ENCODE results near the gene TICRR. TPM values are rescaled to one million over a fixed set of nuclear protein-coding genes. Genes with fewer than 3 reads are reported as not detected.

TICRR gene
- total and polyA plus RNA-seq, 2 donors (not counting 1 experiment from before 2014, with no cell fraction given) = 0.05 to 0.07 TPM

GRCh38 chr15:89599021-89599420 lies 23.8 kb downstream of the TICRR start:
- ATAC-seq (ENCODE audit: low read depth) (no peak), DNase-seq (no peak)
- H2AFZ ChIP-seq (ENCODE audit: insufficient read depth, low read depth, low read length, poor library complexity, severe bottlenecking) = no peak overlapping the region
- H3K27ac ChIP-seq (ENCODE audit: low read length in 2 of 2) = no peak overlapping the region
- WGBS (ENCODE audit: insufficient coverage) = 100% methylated on average over 4 of the region's 4 CpGs
- H3K9ac ChIP-seq (ENCODE audit: low read length) = no peak overlapping the region
- intact Hi-C loops (cut with micrococcal nuclease) = no loop called here
- Mint-ChIP-seq H3K27me3 (no peaks in the 10 kb centered on the region), H3K4me1 (no peaks in the 10 kb centered on the region), H3K27ac (no peak overlapping the region), H3K9me3 (ENCODE audit: insufficient read depth) (no peaks in the 10 kb centered on the region), H3K4me3 (no peak overlapping the region)
- H3K9me3 ChIP-seq (ENCODE audit: control extremely low read depth in 1 of 3, control insufficient read depth in 2 of 3, insufficient read depth in 1 of 3, low read length in 2 of 3) = no peaks in the 10 kb centered on the region
- CTCF ChIA-PET = no interaction called here
- no peak overlapping the region for H3K4me2 ChIP-seq (replicated peaks; ENCODE audit: low read depth, low read length, poor library complexity, severe bottlenecking)
- no peaks in the 10 kb centered on the region for H3K4me1 ChIP-seq (ENCODE audit: control insufficient read depth in 2 of 2, insufficient read depth in 2 of 2, low read length in 2 of 2)
- POLR2A ChIA-PET = no interaction called here
- H4K20me1 ChIP-seq (ENCODE audit: control insufficient read depth, insufficient read depth, low read length, poor library complexity, severe bottlenecking) = no peaks in the 10 kb centered on the region
- H3K79me2 ChIP-seq (ENCODE audit: control insufficient read depth, insufficient read depth, low read length) = no peaks in the 10 kb centered on the region
- TF ChIP-seq CTCF (IDR thresholded peaks at IDR 0.05) (no peak), EZH2 (IDR thresholded peaks at IDR 0.05; ENCODE audit: borderline replicate concordance, insufficient read depth, low read depth, low read length, poor library complexity, severe bottlenecking) (no peak)
- H3K4me3 ChIP-seq (ENCODE audit: control extremely low read depth in 1 of 5, extremely low read depth in 1 of 5, insufficient read depth in 1 of 5, low read depth in 2 of 5, low read length in 4 of 5) = no peak overlapping the region
- no peaks in the 10 kb centered on the region for H3K27me3 ChIP-seq (replicated peaks in 1 of 4; ENCODE audit: control extremely low read depth in 1 of 4, control insufficient read depth in 3 of 4, insufficient read depth in 4 of 4, low read length in 3 of 4)
- no peaks in the 10 kb centered on the region for H3K36me3 ChIP-seq (replicated peaks in 1 of 2; ENCODE audit: control extremely low read depth in 1 of 2, control insufficient read depth in 1 of 2, extremely low read depth in 1 of 2, insufficient read depth in 2 of 2, low read length in 1 of 2)

- CTCF ChIA-PET = interaction anchor here (1.3 kb wide), 1 partner anchor 10 kb away, joined by 3 read pairs; no protein-coding TSS in a partner anchor
These were observed 36.0 kb downstream of the TICRR start for GRCh38 chr15:89611317-89611716.

More at GRCh38 chr15:89611317-89611716, 36.0 kb downstream of the TICRR start:
- no peak for ATAC-seq (ENCODE audit: low read depth)
- H3K4me1 Mint-ChIP-seq = no peaks in the 10 kb centered on the region
- POLR2A ChIA-PET = no interaction called here
- Histone ChIP-seq H4K20me1 (ENCODE audit: control insufficient read depth, insufficient read depth, low read length, poor library complexity, severe bottlenecking) (no peaks in the 10 kb centered on the region), H3K4me1 (ENCODE audit: control insufficient read depth in 2 of 2, insufficient read depth in 2 of 2, low read length in 2 of 2) (no peaks in the 10 kb centered on the region), H3K27me3 (replicated peaks in 1 of 4; ENCODE audit: control extremely low read depth in 1 of 4, control insufficient read depth in 3 of 4, insufficient read depth in 4 of 4, low read length in 3 of 4) (no peaks in the 10 kb centered on the region), H3K27ac (ENCODE audit: low read length in 2 of 2) (no peak overlapping the region), H3K79me2 (ENCODE audit: control insufficient read depth, insufficient read depth, low read length) (no peaks in the 10 kb centered on the region), H2AFZ (ENCODE audit: insufficient read depth, low read depth, low read length, poor library complexity, severe bottlenecking) (no peak overlapping the region), H3K4me2 (replicated peaks; ENCODE audit: low read depth, low read length, poor library complexity, severe bottlenecking) (no peak overlapping the region), H3K36me3 (replicated peaks in 1 of 2; ENCODE audit: control extremely low read depth in 1 of 2, control insufficient read depth in 1 of 2, extremely low read depth in 1 of 2, insufficient read depth in 2 of 2, low read length in 1 of 2) (no peaks in the 10 kb centered on the region), H3K9me3 (ENCODE audit: control extremely low read depth in 1 of 3, control insufficient read depth in 2 of 3, insufficient read depth in 1 of 3, low read length in 2 of 3) (peaks cover 5 to 12% (median 11%) of the 10 kb centered on the region in 3 donors), H3K4me3 (ENCODE audit: control extremely low read depth in 1 of 5, extremely low read depth in 1 of 5, insufficient read depth in 1 of 5, low read depth in 2 of 5, low read length in 4 of 5) (no peak overlapping the region), H3K9ac (ENCODE audit: low read length) (no peak overlapping the region)
- intact Hi-C loops (cut with micrococcal nuclease) = no loop called here
- no peaks in the 10 kb centered on the region for H3K27me3 Mint-ChIP-seq
- peaks cover 11% of the 10 kb centered on the region for H3K9me3 Mint-ChIP-seq (ENCODE audit: insufficient read depth)
- WGBS (ENCODE audit: insufficient coverage) = 100% methylated on average over 1 of the region's 2 CpGs
- DNase-seq = no peak
- TF ChIP-seq EZH2 (IDR thresholded peaks at IDR 0.05; ENCODE audit: borderline replicate concordance, insufficient read depth, low read depth, low read length, poor library complexity, severe bottlenecking) (no peak), CTCF (IDR thresholded peaks at IDR 0.05) (no peak)
- no peak overlapping the region for H3K4me3 Mint-ChIP-seq
- no peak overlapping the region for H3K27ac Mint-ChIP-seq
